ENCODE measurements around the gene IL12RB2.
"Not testable (repeated sequence)": the region's sequence is repeated elsewhere in the genome, so short reads cannot be mapped to it uniquely, and the experiment has no call there.

Gene IL12RB2

GRCh38 chr1:67393240-67393639 is 85.6 kb downstream of the IL12RB2 start:
- H3K4me2 ChIP-seq (ENCODE audit: low read length), result peak overlapping the region; percentile 40
- H2AFZ ChIP-seq, result peak overlapping the region; percentile 45
- H3K9me3 ChIP-seq (ENCODE audit: control insufficient read depth, low read length), result no peaks in the 10 kb centered on the region
- H3K36me3 ChIP-seq (ENCODE audit: control insufficient read depth, insufficient read depth, low read length), result no peaks in the 10 kb centered on the region
- H3K4me3 ChIP-seq (ENCODE audit: low read depth, low read length), result peak overlapping the region; percentile 3
- no peaks in the 10 kb centered on the region for H3K27me3 ChIP-seq (ENCODE audit: control insufficient read depth, insufficient read depth, low read length)
- H3K9ac ChIP-seq, result no peak overlapping the region
- H3K4me1 ChIP-seq, result peaks cover 13% of the 10 kb centered on the region
- no peak for TF ChIP-seq CTCF (IDR thresholded peaks at IDR 0.05)
- peak overlapping the region; percentile 90 for H3K27ac ChIP-seq
- H3K79me2 ChIP-seq, result no peaks in the 10 kb centered on the region

GRCh38 chr1:67393737-67394136 is 86.1 kb downstream of the IL12RB2 start:
- Histone ChIP-seq H3K4me3 (ENCODE audit: low read depth, low read length) (peak overlapping the region; percentile 3), H3K27ac (peak overlapping the region; percentile 90), H3K4me1 (peaks cover 15% of the 10 kb centered on the region), H3K9ac (no peak overlapping the region), H2AFZ (peak overlapping the region; percentile 45), H3K9me3 (ENCODE audit: control insufficient read depth, low read length) (no peaks in the 10 kb centered on the region), H3K36me3 (ENCODE audit: control insufficient read depth, insufficient read depth, low read length) (no peaks in the 10 kb centered on the region), H3K79me2 (no peaks in the 10 kb centered on the region), H3K27me3 (ENCODE audit: control insufficient read depth, insufficient read depth, low read length) (no peaks in the 10 kb centered on the region), H3K4me2 (ENCODE audit: low read length) (peak overlapping the region; percentile 24)
- no peak for TF ChIP-seq CTCF (IDR thresholded peaks at IDR 0.05)

GRCh38 chr1:67394548-67394947 is 86.9 kb downstream of the IL12RB2 start:
- H3K4me3 ChIP-seq (ENCODE audit: low read depth, low read length), result no peak overlapping the region
- peaks cover 18% of the 10 kb centered on the region for H3K4me1 ChIP-seq
- no peaks in the 10 kb centered on the region for H3K27me3 ChIP-seq (ENCODE audit: control insufficient read depth, insufficient read depth, low read length)
- no peaks in the 10 kb centered on the region for H3K36me3 ChIP-seq (ENCODE audit: control insufficient read depth, insufficient read depth, low read length)
- H3K9ac ChIP-seq, result no peak overlapping the region
- no peak overlapping the region for H2AFZ ChIP-seq
- peak overlapping the region; percentile 90 for H3K27ac ChIP-seq
- no peak for TF ChIP-seq CTCF (IDR thresholded peaks at IDR 0.05)
- no peak overlapping the region for H3K4me2 ChIP-seq (ENCODE audit: low read length)
- H3K9me3 ChIP-seq (ENCODE audit: control insufficient read depth, low read length), result no peaks in the 10 kb centered on the region
- H3K79me2 ChIP-seq, result no peaks in the 10 kb centered on the region

GRCh38 chr1:67399199-67399993 is 91.7 kb downstream of the IL12RB2 start:
- no peak overlapping the region for H3K9ac ChIP-seq
- no peak overlapping the region for H2AFZ ChIP-seq
- H3K36me3 ChIP-seq (ENCODE audit: control insufficient read depth, insufficient read depth, low read length), result no peaks in the 10 kb centered on the region
- H3K4me2 ChIP-seq (ENCODE audit: low read length), result no peak overlapping the region
- peaks cover 7% of the 10 kb centered on the region for H3K4me1 ChIP-seq
- no peak overlapping the region for H3K4me3 ChIP-seq (ENCODE audit: low read depth, low read length)
- no peak overlapping the region for H3K27ac ChIP-seq
- no peaks in the 10 kb centered on the region for H3K9me3 ChIP-seq (ENCODE audit: control insufficient read depth, low read length)
- no peaks in the 10 kb centered on the region for H3K79me2 ChIP-seq
- no peak for TF ChIP-seq CTCF (IDR thresholded peaks at IDR 0.05)
- H3K27me3 ChIP-seq (ENCODE audit: control insufficient read depth, insufficient read depth, low read length), result no peaks in the 10 kb centered on the region

GRCh38 chr1:67400029-67400786 is 92.5 kb downstream of the IL12RB2 start:
- H3K9ac ChIP-seq; H3K9me3 ChIP-seq (ENCODE audit: control insufficient read depth, low read length); H3K27ac ChIP-seq; H3K36me3 ChIP-seq (ENCODE audit: control insufficient read depth, insufficient read depth, low read length); H3K27me3 ChIP-seq (ENCODE audit: control insufficient read depth, insufficient read depth, low read length); H3K79me2 ChIP-seq; H2AFZ ChIP-seq; H3K4me1 ChIP-seq; H3K4me2 ChIP-seq (ENCODE audit: low read length); H3K4me3 ChIP-seq (ENCODE audit: low read depth, low read length): not testable (repeated sequence)

All from parathyroid adenoma (tissue), 2 donors.